Dermis lymphatic vessel endothelial cell (primary cell): ENCODE measurements around the gene CASP9. TPM values are rescaled to one million over a fixed set of nuclear protein-coding genes. Genes with fewer than 3 reads are reported as not detected.

Experiments
- total RNA-seq: library from RNA; depleted of rRNA; stranded (reverse); fragments of >200 nt; gene quantifications from 2 replicates; pipeline ENCODE4 v1.2.1, GENCODE V29; 2014

CASP9 gene
- 2.4 and 4.4 TPM in 2 replicates for total RNA-seq

DNA sequence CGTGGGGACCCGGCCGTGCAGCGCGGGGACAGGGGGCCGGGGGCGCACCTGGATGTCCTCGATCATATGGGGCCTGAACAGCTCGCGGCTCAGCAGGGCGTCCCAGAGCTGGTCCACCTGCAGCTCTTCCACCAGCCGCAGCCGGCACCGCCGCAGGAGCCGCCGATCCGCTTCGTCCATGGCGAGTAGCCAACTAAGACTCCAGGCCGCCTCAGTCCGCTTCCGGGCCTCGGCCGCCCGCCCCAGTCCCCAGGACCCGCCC is at the start of gene CASP9:
Gene CASP9, minus strand, starts transcription at position 195 of the 262 bp plus-strand sequence. Its CDS starts 15 bp downstream, at position 180.

GRCh38 chr1:15526490-15527339 is 2.7 kb upstream of the CASP9 start, which contains the start of gene DNAJC16:
Gene DNAJC16, plus strand, starts transcription at chr1:15526848. Its CDS starts 2,258 bp downstream, at chr1:15529106.

DNA sequence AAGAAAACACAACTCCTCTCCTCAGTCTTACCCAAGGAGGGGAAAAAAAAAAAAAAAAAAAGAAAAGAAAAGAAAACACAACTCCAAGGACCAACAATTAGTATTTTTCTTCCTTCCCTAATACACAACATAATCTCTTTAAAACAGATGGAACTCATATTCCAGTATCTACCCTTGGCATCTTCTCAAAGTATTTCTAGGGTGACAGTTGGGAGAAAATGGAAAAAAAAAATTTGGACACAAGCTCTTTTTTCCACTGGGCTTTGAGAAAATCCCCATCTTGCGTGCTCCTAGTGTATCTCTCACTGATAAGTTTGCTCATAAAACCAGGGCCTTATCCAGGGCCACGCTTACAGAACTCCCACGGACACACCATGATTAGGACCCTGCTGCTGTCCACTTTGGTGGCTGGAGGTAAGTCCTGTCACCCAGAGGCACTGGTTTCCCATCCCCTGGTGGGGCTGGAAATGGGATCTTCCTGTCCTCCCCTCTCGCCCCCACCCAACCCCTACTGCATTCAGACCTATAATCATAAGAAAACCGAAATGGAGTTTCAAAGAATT is 48.2 kb downstream of the CASP9 start, which contains the start of gene CELA2B:
Gene CELA2B, plus strand, starts transcription at position 353 of the 563 bp plus-strand sequence. Its CDS starts 22 bp downstream, at position 375.

GRCh38 chr1:15456313-15456954 is 67.6 kb downstream of the CASP9 start, which contains the start of gene CELA2A:
Gene CELA2A, plus strand, starts transcription at chr1:15456732. Its CDS starts 22 bp downstream, at chr1:15456754.

Other genes starting within 250 kb of the CASP9 start
- 27.3 and 28.3 TPM in 2 replicates for gene EFHD2, start 114.3 kb downstream of the CASP9 start, total RNA-seq
- not detected in 2 replicates for gene CTRC, start 85.8 kb downstream of the CASP9 start, total RNA-seq
- not detected in 2 replicates for gene CELA2A, start 67.5 kb downstream of the CASP9 start, total RNA-seq
- gene CELA2B, start 48.1 kb downstream of the CASP9 start, total RNA-seq = not detected in 2 replicates
- gene DNAJC16, start 2.6 kb upstream of the CASP9 start, total RNA-seq = 10.9 and 11.6 TPM in 2 replicates
- gene AGMAT, start 60.8 kb upstream of the CASP9 start, total RNA-seq = 0.11 and 0.17 TPM in 2 replicates
- 13.3 and 19.1 TPM in 2 replicates for gene DDI2, start 93.2 kb upstream of the CASP9 start, total RNA-seq
- gene PLEKHM2, start 160.1 kb upstream of the CASP9 start, total RNA-seq = 40.6 and 51.8 TPM in 2 replicates
- 0.22 and 0.34 TPM in 2 replicates for gene SLC25A34, start 212.0 kb upstream of the CASP9 start, total RNA-seq
- not detected in 2 replicates for gene TMEM82, start 218.3 kb upstream of the CASP9 start, total RNA-seq
- 85.3 and 96.4 TPM in 2 replicates for gene FBLIM1, start 234.6 kb upstream of the CASP9 start, total RNA-seq